Activated CD8-positive, alpha-beta memory T cell treated with anti-CD3 and anti-CD28 coated beads, Interleukin-2, amount 50 U/mL, for 1 hour (primary cell): Measurements from ENCODE around the gene IFITM1.
"Not testable (repeated sequence)": the region's sequence is repeated elsewhere in the genome, so short reads cannot be mapped to it uniquely, and the experiment has no call there.

Experiments
- DNase-seq: peaks from one replicate; pipeline ENCODE4 v3.0.0-alpha.2; 2020; ENCODE audit errors: extremely low read depth

The IFITM1 gene

DNA sequence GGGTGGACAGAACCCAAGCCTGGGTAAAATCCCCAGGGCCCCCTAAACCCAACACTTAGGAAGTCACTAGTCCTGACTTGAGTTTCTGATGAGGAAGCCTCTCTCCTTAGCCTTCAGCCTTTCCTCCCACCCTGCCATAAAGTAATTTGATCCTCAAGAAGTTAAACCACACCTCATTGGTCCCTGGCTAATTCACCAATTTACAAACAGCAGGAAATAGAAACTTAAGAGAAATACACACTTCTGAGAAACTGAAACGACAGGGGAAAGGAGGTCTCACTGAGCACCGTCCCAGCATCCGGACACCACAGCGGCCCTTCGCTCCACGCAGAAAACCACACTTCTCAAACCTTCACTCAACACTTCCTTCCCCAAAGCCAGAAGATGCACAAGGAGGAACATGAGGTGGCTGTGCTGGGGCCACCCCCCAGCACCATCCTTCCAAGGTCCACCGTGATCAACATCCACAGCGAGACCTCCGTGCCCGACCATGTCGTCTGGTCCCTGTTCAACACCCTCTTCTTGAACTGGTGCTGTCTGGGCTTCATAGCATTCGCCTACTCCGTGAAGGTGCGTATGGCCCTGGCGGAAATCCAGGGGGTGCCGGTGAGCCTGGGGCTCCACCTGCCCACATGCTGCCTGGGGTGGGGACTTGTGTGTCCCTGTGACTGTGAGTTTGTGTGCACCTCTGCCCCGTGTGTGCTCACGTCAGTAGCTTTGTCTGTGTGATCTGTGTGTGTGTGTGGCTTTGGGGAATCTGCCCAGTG is at the start of gene IFITM1:
TSS of gene IFITM1 (plus strand) at position 254 of the 767 bp plus-strand sequence. CDS start at position 385, 131 bp downstream.
- no peak for DNase-seq

- DNase-seq: no peak
Observed at GRCh38 chr11:266676-267439, 47.0 kb upstream of the IFITM1 start.

- DNase-seq: no peak
Observed at GRCh38 chr11:267491-267994, 46.3 kb upstream of the IFITM1 start.

- DNase-seq: not testable (repeated sequence)
Observed at GRCh38 chr11:268716-269145, 45.1 kb upstream of the IFITM1 start.

GRCh38 chr11:269146-269890 is 44.5 kb upstream of the IFITM1 start:
- DNase-seq: no peak

DNA sequence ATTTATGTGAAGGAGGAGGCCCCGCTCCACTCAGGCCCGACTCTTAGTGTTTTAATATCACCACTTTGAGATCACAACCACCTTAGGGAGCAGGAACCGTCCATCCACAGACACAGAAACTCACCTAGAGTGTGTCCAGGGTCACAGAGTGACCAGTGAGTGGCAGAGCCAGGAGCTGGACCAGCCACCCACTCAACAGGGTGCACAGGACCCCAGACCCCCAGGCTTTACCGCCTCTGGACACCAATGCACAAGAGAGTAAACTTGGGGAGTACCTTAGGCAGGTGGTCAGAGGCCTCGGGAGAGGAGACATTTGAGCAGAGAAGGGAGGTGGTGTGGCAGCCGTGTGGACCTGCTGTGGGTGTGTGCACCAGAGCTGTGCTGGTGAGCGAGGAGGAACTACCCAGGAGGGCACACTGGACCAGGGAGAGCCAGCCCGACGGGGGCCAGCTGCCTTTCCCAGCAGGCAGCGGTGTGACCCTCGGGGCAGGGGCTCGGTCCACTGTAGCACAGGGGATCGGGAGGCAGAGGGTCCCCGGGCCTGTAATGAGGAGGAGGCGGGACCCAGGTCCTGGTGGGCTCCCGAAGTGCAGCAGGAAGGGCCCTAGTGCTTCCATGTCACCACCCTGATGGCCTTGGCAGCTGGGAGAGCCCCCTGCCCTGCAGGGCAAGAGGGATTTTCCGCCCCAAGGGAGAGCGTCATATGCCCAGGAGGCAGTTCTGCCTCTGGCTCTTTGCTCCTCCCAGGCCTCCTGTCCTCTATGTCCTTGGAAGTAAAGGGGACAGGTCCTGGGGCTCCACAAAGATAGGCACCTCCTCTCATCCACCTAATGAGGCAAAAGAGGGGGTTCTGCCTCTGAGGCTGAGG is 43.2 kb upstream of the IFITM1 start:
- no peak for DNase-seq

DNA sequence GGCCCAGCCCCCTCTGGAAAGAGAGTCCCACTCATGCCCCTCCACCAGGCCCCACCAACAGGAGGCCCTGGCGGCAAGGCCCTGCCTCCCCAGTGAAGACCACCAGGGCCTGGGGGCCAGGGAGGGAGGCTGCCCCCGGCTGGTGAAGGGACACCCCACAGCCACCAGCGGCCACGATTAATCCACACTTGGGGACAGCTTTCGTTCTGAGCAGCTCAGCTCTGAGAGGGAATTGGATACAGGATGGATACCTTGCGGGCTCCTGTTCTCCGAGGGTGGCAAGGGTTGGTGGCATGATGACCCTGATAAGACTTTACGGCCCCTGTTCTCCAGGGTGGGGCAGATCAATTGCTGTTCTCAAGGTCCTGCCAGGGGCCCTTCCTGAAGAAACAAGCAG is 42.5 kb upstream of the IFITM1 start:
- no peak for DNase-seq

- no peak for DNase-seq
Observed at GRCh38 chr11:272195-272930, 41.5 kb upstream of the IFITM1 start.

GRCh38 chr11:272931-273198 is 41.0 kb upstream of the IFITM1 start:
- DNase-seq: no peak

DNA sequence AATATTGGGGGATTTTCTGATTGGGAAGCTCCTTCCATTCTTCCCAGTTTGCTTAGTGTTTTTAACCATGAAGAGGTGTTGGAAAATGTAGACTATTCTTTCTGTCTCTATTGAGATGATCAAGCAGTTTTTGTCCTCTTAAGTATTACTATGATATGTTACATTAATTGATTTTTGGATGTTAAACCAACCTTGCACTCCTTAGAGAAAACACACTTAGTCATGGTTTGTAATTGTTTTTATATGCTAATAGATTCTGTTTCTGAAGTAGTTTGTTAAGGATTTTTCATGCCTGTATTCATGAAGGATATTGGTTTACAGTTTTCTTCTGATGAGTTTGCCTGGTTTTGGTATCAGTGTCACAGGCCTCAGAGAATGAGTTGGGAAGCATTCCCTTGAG is 37.6 kb upstream of the IFITM1 start:
- DNase-seq: no peak

DNA sequence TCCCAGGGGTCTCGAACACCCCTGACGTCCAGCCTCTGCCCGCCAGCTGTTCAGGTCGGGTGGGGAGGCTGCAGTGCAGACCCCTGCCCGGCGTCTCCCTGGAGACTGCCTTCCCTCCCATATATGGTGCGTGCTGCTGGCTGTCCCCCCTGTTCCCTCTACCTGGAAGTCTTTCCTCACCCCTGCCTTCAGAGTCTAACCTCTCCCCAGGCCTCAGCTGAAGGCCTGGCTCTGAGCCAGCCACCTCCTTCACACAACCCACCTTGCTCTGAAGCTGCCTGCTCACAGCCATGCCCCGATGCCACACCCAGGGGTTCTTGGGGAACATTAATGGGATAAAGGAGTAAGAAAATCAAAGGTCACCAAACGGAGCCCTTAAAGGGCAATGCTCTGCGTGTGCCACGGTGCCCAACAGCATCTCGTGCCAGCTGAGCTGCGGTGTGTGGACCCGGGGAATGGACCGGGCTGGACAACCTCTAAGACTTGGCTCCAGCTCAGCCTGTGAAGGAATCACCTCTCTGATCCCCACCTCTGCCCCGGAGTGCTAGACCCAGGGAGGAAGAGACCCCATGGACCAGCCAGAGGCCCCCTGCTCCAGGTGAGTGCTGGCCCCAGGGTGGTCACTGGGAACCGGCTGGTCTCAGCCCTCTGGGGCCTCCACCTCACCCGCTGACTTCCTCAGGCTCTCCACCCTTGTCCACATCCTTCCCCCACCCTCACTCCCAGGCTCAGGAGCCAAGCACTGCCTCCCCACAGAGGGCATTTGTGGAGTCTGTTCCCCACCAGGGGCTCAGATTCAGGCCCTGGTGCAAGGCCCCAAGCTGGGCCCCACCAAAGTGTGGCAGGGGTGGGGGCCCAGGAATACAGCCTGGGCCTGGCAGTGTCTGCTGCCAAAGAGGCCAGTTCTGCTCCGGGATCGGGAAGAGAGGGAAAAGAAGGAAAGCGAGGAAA is 35.6 kb upstream of the IFITM1 start, which contains the start of gene NLRP6:
TSS of gene NLRP6 (plus strand) at position 407 of the 951 bp plus-strand sequence. CDS start at position 570, 163 bp downstream.
- DNase-seq: no peak

DNA sequence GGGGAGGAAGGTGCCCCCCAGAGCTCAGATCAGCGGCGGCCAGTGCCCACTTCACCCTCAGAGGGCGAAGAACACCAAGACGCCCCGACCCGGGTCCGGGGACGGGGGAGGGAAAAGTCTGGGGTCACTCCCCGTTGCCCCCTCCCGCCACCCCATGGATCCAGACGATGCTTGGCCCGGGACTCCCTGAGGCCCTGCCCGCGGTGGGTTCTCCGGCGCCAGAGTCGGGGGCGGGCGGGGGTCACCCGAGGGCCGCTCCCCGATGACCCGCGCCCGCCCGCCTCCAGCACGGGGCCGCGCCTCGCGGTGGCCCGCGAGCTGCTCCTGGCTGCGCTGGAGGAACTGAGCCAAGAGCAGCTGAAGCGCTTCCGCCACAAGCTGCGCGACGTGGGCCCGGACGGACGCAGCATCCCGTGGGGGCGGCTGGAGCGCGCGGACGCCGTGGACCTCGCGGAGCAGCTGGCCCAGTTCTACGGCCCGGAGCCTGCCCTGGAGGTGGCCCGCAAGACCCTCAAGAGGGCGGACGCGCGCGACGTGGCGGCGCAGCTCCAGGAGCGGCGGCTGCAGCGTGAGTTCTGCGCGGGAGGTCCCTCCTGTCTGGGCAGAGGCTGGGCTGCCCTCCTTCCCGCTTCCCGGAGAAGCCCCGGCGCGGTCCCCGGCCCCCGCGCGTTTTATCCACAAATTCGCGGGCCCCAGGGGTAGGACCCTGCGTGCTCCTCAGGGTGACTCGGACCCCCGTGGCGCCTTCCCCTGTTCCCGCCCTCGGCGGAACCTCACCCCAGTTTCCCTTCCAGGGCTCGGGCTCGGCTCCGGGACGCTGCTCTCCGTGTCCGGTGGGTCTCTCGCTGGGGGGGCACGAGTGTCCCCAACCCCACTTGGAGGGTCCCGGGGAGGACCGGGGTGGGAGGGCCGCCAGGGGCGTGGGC is 34.5 kb upstream of the IFITM1 start:
- DNase-seq: no peak

GRCh38 chr11:279966-280705 is 33.7 kb upstream of the IFITM1 start:
- DNase-seq: no peak

DNA sequence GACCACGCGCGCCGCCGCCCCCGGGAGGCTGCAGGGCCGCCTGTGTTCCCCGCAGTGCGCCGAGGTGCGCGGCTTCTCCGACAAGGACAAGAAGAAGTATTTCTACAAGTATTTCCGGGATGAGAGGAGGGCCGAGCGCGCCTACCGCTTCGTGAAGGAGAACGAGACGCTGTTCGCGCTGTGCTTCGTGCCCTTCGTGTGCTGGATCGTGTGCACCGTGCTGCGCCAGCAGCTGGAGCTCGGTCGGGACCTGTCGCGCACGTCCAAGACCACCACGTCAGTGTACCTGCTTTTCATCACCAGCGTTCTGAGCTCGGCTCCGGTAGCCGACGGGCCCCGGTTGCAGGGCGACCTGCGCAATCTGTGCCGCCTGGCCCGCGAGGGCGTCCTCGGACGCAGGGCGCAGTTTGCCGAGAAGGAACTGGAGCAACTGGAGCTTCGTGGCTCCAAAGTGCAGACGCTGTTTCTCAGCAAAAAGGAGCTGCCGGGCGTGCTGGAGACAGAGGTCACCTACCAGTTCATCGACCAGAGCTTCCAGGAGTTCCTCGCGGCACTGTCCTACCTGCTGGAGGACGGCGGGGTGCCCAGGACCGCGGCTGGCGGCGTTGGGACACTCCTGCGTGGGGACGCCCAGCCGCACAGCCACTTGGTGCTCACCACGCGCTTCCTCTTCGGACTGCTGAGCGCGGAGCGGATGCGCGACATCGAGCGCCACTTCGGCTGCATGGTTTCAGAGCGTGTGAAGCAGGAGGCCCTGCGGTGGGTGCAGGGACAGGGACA is 32.9 kb upstream of the IFITM1 start:
- no peak for DNase-seq

DNA sequence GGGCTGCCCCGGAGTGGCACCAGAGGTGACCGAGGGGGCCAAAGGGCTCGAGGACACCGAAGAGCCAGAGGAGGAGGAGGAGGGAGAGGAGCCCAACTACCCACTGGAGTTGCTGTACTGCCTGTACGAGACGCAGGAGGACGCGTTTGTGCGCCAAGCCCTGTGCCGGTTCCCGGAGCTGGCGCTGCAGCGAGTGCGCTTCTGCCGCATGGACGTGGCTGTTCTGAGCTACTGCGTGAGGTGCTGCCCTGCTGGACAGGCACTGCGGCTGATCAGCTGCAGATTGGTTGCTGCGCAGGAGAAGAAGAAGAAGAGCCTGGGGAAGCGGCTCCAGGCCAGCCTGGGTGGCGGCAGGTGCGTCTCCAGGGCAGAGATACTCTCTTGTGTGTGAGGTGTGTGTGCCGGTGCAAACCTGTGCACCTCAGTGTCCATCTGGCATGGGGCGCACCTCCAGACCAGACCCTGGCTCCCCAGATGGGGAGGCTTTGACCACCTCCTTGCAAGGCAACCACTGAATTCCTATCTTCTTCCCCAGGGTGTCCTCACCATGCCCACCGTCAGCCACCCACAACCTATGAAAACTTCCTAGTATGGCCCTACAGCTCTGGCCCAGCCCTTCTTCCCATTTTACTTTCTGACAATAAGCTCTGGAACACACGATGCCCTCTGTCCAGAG is 32.2 kb upstream of the IFITM1 start:
- no peak for DNase-seq

DNA sequence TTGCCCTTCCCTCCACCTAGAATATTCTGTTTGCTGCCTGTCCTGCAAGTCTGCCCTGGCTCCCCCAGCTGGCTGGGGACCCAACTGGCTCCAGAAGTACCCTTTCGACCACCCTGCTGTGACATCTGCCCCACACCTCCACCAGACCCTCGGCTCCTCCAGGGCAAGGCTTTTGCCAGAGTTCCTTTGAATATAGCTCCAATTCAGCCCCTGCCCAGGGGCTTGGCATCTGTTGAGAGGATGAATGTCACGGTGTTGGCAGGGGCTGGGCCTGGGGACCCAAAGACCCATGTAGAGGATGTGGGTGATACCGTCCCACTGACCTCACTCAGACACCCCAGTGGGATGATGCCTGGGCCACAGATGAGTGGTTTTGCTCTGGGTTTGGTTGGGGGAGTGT is 31.7 kb upstream of the IFITM1 start:
- DNase-seq: no peak
